NCI-H2081 treated with DMSO at 0.1 percent for 48 hours (cell line): ENCODE results near the gene TBXA2R.
"Not testable (repeated sequence)": the region's sequence is repeated elsewhere in the genome, so short reads cannot be mapped to it uniquely, and the experiment has no call there.

Source experiments
- DNase-seq: peaks from one replicate; lab custom pipeline; 2025; lab: John Stamatoyannopoulos, UW

Gene TBXA2R

DNA sequence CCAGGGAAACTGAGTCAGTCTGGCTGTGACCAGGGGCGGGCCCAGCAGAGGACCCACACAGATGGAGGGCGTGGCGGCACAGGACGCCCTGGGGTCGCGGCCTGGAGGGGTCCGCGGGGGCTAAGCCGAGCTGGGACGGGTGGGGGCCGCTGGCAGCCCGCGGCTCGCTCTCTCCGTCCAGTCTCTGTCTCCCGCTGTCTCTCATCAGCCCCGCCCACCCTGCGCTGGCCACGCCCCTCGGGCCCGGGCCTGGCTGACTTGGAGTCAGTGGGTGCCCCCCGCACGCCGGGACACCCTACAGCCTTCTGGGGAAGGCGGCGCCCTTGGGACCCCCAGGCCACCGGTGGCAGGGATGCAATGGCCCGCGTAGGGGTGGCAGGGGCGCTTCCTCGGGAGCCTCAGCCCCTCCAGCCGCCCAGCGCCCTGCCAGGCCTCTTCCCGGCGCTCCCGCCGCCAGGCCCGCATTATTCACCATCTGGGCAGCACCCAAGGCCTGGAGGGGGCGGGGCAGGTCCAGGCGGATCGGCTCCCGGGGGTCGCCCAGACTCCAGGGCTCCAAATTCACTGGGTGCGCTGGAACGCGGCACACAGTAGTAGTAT lies at the start of gene TBXA2R:
Gene TBXA2R (minus strand): TSS at position 186 of the 600 bp plus-strand sequence. CDS start 6,241 bp downstream, outside the sequence.
- no peak for DNase-seq

DNA sequence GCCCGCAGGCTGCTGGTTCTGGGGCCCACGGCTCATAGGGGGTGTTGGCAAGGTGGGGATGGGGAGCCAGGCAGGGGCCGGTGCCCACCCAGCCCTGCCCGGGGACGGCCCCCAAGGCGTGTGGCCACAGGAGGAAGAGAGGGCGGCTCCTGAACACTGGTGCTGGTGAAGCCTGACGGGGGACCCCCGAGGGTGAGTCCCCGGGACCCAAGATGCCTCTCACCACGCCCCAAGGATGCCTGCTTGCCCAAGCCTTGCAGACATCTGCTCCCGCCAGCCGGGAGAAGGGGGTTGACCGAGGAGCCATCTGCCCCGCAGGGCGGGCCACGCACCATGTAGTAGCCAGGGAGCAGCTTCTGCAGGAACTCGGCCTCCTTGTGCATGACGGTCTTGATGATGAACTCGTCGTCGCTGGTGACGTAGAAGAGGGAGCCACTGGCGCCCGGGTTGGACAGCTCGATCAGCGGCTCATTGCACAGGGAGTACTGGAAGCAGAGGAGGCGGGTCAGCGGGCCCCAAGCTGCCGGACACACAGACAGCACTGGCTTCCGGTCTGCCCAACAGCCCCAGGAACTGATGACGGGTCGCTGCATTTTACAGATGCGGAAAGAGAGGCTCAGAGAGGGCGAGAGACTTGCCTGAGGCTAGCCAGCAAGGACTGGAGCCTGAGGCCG lies 49.5 kb upstream of the TBXA2R start:
- DNase-seq = no peak

DNA sequence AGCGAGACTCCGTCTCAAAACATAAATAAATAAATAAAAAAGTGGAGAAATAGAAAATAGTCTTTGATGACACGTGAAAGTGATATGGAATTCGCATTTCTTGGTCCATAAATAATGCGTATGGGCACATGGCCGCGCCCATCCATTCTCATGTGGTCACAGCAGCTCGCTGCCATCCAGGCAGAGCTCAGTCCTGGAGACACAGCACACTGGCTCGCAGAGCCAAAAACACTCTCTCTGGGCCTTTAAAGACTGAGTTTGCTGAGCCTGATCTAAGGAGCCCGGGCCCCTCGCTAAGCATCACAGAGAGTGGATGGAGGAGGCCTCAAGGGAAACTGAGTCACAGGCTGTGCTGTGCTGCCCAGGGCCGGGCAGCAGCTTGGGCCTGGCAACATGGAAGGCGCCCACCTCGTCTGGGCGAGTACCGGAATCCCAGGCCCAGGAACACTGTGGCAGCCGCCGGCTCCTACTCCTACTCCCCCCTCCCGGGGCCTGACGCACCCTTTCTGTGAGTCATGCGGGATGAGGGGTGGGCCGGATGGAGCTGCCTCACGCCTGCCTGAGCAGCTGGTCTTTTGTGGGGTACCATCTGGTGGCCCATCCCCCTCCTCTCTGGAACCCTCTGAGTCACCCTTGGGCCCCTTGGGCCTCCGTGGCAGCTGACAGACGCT lies 48.9 kb upstream of the TBXA2R start:
- DNase-seq = no peak

DNA sequence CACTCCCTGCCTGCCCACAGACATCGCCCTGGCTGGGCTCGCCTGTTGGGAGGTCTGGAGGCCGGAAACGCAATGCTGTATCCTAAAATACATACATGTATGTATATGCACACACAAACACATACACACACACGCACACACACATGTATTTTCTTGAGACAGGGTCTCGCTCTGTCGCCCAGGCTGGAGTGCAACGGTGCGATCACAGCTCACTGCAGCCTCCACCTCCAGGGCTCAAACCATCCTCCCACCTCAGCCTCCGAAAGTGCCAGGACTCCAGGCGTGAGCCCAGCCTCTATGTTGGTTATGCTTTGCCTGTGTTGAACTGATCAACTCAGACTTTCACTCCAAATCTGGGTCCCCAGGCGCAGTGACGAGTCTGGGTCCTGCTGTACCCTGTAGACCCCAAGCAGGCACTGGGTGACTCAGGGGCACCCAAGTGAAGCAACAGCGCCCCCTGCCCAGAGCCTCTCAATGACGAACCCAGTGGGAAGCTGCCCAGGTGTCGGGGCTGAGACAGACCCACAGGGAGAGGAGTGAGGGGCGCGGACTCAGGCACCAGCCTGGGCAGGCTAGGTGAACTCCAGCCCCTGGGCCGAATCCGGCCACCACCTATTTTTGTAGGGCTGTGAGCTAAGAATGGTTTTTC lies 47.3 kb upstream of the TBXA2R start:
- no peak for DNase-seq

DNA sequence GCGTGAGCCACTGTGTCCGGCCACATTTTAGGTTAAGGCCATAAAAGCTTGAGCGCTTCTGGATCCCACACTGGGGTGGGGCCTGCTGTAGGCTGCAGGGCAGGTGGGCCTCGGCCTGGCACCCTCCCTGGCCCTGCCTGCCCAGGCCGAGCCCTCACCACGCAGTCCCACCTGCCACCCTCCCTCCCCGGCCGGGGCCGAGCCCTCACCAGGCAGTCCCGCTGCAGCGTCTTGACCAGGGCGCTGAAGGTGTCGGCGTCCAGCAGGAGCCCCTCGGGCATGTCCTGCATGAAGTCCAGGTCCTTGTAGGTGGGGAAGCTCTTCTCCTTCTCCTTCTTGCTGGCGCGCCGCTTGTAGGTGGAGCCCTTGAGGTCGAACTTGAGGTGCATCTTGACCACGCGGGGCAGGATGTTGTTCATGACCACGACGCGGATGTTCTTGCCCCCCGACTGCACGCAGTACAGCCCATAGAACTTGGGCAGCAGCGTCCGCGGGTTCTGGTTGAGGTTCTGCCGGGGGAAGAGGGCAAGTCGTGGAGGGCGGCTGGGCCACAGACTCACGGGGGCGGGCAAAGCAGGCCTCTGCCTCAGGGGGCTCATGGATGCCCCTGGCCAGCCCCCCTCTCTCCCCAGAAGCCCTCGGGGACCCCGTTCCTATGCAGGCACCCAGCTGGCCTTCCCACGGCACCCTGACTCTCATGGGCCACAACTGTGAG lies 46.6 kb upstream of the TBXA2R start:
- DNase-seq = no peak

DNA sequence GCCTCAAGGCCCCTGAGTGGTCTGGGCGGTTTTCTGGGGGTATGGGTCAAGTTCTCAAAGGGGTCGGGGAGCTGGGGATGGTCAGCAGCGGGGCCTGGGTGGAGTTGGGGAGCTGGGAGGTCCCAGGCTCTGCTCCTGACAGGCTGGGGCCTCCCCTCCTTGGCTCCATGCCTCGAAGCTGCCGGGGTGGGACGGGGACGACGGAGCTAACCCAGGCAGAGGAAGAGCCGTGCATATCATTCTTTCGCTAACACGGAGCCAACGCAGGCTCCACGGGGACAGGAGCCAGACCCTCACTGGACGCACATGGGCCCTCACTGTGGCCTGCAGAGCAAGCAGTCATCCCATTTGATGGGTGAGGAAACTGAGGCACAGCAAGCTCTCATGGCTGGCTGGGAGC lies 45.7 kb upstream of the TBXA2R start:
- no peak for DNase-seq

DNA sequence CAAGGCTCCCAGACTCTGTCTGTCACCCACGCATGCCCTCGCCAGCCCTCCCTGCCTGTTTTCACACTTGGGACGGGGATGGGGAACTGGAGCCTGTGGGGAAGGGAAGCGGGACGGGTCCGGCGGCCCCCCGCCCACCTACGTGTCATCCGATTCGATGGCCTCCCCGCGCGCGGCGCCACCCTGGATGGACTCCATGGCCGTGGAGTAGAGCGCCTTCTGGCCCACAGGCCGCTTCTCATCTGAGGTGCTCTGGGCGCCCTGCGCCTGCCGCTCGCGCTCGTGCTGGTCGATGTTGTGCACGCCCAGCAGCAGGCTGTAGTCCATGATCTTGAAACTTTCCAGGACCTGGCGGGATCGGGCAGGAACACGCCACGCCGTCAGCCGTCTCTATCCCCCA lies 45.0 kb upstream of the TBXA2R start:
- DNase-seq = no peak

DNA sequence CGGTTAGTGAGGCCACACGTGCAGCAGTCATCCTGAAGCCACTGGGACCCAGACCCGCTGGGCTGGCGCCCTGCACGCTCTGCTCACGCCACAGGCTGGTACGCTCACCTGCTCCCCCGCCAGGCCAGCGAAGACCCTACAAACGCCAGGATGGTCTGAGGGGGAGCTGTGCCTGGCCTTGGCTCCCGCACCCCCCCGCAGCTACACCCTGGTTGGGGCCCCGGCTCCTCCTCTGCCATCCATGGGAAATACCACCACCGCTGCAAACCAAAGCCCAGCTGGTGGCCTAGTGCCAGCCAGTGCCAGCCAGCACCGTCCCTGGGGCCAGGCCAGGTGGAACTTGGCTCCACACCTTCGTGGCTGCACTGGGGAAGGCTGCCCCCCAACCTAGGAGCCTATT lies 43.2 kb upstream of the TBXA2R start:
- no peak for DNase-seq

DNA sequence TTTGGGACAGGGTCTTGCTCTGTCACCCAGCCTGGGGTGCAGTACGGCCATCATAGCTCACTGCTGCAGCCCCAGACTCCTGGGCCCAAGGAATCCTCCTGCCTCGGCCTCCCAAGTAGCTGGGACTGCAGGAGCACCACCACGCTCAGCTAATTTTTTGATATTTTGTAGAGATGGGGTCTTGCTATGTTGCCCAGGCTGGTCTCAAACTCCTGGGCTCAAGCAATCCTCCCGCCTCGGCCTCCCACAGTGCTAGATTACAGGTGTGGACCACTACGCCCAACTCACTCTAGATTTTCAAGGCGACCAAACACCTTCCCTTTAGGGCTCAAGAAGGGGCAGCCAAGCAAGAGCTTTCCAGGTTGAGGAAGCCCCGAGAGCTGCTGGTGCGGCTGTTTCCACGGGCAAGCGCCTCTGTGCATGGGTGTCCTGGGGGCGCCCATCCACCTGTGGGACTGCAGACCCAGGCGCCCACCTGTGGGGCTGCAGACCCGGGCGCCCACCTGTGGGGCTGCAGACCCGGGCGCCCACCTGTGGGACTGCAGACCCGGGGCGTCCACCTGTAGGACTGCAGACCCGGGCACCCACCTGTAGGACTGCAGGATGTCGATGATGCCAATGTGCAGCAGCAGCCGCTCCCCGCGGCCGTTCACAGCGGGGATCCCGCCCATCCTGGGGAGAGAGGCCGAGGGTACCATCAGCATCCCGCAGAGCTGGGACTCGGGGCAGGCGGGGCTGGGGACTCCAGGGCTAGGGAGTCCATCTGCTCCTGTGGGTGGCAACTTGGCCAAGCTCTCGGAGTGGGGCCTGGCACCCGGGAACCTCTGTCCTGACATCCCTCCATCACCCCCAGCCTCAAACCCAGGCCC lies 41.6 kb upstream of the TBXA2R start:
- no peak for DNase-seq

DNA sequence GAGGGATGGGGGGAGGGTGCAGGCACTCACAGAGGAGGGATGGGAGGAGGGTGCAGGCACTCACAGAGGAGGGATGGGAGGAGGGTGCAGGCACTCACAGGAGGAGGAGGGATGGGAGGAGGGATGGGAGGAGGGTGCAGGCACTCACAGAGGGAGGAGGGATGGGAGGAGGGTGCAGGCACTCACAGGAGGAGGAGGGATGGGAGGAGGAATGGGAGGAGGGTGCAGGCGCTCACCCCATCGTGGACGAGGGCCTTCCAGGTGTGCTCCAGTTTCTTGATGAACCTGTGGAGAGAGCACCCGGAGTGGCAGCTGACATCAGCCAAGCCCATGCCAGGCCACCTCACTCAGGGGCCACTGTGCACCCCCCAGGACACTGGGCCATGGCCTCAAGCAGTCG lies 40.4 kb upstream of the TBXA2R start:
- DNase-seq = not testable (repeated sequence)

DNA sequence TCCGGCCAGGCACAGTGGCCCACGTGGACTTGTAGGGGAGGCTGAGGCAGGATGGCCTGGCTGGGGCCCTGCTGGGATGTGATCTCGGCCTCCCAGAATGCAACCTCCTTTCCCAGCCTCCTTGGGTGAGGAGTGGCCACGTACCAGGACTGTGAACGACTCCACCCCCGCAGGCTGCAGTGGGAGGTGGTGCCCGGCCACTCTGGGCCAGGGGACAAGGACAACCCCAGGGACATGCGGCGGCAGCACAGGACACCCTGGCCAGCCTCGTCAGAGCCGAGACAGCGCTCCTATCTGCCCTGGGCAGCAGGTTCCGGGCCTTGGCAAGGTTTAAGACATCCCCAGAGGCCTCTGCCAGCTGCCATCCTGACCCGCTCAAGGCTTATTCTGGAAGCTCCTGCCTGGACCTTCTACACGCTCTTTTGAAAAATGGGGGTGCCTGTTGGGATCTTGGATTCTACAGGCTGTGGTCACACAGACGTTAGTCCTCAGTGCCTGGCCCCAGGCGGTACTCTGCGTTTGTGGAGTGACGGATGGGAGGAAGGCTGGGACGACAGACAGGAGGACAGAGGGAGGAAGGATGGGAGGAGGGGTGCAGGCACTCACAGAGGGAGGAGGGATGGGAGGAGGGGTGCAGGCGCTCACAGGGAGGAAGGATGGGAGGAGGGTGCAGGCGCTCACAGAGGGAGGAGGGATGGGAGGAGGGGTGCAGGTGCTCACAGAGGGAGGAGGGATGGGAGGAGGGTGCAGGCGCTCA lies 39.8 kb upstream of the TBXA2R start:
- DNase-seq = no peak

DNA sequence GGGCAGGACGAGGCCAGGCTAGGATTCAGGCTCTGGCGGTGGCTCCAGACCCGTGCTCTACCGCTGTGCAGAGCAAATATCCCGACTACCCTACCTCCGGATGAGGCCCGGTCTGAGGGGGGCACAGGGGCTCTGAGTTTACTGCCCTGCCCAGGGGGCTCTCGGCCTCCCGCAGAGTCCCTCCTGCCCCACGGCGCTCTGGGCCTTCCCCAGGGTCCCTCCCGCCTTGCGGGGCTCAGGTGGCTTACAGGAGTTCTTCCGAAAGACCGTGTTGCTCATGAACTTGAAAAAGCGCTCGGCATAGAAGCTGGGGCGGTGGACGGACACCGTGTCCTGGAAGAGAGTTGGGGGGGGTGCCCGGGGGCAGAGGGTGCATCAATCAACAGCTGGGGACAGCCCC lies 39.1 kb upstream of the TBXA2R start:
- no peak for DNase-seq

DNA sequence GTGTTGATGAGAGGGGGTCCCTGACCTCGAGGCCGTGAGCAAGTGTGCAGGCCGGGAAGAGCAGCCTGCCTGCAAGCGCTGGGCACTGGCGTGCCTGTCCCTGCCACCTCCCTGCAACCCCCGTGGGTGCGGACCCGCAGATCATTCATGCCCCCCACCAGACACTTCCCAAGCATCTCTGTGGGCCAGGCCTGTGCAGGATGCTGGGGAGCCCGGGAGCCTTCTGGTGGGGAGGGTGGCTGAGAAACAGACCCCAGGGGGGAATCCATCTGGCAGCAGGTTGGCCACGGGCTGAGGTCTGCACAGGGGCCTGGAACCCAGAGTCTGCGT lies 38.4 kb upstream of the TBXA2R start:
- DNase-seq = no peak

DNA sequence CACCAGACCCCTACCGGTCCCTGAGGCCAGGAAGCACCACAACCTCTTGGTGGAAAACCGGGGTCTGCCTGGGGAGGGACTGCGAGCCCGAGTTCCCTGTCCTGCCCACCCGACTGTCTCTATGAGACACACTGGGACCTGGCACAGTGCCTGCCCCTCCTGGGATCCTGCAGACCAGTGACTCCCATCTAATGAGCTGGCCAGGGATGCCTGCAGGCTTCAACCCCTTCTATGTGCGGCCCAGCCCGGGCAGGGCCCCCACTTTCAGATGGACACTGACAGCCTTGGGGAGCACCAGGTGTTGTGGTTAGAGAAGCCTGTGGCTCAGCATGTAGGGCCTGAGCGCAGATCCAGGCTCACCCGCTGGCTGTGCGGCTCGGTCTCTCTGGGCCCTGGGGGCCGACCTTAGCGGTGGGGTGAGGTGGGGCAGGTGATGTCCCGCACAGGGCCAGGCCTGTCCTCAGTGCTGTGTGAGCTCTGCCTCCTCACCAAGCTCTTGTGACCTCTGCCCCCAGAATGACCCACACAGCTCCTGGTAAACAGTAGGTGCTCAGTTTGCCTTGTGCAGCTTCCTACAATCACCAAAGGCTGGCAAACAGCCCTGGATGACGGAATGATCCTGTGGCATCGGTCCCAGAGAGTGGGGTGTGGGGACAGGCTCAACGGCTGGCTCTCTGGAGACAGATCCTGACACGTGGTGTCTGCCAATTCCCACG lies 37.8 kb upstream of the TBXA2R start:
- no peak for DNase-seq

DNA sequence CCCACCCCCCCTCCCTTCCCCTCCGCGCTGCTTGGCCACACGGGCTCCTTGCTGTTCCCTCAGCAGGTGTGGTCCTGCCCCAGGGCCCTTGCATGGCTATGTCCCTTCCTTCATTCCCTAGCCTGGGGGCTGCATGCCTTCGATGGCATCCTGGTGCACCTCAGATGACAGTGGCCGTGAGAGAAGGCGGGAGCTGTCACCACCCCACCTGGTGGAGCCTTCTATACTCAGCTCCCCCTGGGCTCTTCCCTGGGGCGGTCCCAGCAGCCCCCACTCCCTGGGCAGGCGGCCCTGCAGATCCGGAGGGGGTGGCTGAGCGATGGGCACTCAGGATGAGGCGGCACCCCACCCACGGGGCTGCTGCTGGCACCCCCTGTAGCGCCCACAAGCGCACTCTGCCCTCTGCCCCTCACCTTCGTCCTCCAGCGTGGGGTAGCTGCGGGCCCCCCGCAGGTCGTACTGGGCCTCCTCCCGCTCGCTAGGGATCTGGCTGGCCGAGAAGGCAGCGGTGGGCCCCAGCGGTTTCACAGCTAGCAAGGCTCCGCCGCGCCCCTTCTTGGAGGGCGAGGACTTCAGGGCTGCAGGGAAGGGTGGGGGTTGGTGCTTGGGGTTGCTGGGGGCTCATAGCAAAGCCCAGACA lies 37.1 kb upstream of the TBXA2R start:
- DNase-seq = no peak

DNA sequence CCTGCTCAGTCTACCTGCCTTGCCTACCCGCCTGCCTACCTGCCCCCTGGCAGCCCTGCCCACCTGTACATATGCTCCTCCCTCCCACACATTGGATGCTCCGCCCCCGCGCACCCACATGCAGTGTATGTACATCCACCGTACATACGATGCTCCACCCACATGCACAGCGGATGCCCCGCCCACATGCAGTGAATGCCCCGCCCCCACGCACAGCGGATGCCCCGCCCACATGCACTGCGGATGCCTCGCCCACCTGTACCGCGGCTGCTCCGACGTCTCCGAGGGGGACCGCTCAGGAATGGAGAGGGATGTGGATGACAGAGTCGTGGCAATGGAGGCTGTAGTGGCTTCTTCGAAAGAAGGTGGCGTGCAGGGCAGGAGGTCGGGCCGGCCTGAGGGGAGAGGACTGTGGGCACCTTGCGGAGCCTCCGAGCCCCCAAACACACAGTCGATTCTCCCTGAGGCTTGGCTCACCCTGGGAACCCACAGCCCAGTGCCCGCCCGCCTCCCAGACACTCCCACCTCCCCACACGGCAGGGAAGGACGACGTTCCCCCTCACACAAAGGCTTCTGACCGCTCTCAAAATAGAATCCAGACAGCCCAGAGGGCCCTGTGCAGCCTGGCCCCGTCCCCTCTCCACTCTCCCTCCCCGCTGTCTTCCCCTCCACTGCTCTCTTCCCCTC lies 36.5 kb upstream of the TBXA2R start:
- no peak for DNase-seq

DNA sequence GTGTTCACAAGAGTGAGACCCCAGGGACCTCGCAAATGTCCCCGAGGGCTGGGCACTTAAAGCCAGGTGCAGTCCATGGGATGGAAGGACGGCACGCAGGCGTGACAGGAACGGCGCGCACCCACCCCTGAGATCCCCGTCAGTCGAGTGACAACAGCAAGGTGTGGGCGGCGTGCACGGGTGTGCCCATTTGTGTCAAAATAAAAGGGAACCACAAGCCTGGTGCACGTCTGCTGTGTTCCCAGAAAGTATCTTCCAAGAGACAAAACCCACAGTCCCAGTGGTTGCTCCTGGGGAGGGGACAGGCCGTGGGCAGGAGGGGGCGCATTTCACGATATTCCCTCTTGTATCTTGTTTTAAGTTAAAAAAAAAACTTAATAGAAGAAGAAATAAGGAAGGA lies 35.6 kb upstream of the TBXA2R start:
- no peak for DNase-seq

DNA sequence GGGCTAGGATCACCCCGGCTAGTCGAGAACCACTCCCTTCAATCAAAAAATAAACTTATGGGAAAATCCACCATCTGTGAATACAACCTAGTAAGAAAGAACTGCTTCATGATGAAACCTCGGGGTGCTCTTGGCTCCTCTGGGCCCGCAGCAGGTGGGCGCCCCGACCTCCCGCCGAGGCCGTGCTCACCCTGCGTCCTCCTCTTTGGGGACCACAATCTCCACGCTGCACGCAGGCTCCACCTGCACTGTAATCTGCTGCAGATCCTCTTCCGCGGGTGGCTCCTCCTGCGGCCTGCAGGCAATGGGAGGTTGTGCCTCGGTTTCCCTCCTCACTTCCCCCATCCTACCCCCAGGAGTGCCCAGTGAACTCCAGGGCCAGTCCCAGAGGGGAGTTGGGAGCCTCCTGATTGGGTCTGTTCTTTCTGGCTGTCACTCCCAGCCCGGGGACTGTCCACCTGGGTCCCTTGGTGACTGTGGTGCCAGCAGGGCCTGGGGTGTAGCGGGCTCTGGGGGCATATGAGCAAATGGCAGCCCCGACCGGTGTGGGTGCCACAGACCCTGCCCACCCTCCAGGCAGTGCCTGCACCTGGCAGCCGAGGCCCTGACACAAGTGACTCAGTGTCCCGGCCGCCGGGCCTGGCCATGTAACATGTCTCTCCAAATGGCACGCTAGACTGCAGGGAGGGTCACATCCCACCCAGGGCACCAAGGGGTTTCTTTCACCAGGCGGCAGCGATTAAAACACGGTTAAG lies 35.0 kb upstream of the TBXA2R start:
- no peak for DNase-seq
